ENCODE results near the gene EQTN.

The EQTN gene

DNA sequence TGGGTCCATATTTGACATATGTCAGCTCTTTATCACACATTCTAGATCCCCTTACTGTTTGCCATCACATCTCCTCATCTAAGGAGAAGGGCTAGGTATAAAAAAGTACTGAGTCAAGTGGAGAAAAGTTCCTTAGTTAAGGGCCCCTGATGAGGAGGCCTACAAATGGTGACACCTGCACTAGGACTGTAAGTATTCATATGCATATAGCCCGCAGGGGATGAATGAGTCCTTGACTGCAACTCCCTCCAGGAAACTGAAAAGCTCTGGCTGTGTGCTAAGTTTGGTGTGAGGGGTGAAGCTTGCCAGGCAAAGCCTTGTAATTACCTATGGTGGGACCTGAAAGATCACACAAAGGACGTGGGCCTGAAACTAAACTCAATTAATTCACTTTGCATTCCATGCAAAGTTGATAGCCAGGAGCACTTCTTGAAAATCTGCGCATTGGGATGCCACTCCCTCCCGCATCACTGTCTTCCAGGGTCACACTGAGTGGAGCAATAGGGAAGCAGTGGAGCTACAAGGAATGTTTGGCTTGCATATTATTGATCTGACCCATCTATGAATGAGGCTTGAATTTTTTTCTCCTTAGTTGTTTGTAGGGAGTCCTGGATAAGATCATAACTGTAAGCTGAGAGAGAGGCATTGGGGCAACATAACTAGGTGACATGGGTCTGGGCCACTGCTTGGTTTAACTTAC lies 11.9 kb upstream of the EQTN start:
- no peak for DNase-seq
- no peak overlapping the region for H3K4me3 ChIP-seq (ENCODE audit: low read depth, low read length)
- H3K4me1 ChIP-seq: no peaks in the 10 kb centered on the region
- no peaks in the 10 kb centered on the region for H3K27me3 ChIP-seq
- H3K36me3 ChIP-seq: no peaks in the 10 kb centered on the region
- no peaks in the 10 kb centered on the region for H3K9me3 ChIP-seq
- TF ChIP-seq, protein P1, sequence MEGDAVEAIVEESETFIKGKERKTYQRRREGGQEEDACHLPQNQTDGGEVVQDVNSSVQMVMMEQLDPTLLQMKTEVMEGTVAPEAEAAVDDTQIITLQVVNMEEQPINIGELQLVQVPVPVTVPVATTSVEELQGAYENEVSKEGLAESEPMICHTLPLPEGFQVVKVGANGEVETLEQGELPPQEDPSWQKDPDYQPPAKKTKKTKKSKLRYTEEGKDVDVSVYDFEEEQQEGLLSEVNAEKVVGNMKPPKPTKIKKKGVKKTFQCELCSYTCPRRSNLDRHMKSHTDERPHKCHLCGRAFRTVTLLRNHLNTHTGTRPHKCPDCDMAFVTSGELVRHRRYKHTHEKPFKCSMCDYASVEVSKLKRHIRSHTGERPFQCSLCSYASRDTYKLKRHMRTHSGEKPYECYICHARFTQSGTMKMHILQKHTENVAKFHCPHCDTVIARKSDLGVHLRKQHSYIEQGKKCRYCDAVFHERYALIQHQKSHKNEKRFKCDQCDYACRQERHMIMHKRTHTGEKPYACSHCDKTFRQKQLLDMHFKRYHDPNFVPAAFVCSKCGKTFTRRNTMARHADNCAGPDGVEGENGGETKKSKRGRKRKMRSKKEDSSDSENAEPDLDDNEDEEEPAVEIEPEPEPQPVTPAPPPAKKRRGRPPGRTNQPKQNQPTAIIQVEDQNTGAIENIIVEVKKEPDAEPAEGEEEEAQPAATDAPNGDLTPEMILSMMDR (IDR thresholded peaks at IDR 0.05; ENCODE audit: low read depth, low read length): no peak

DNA sequence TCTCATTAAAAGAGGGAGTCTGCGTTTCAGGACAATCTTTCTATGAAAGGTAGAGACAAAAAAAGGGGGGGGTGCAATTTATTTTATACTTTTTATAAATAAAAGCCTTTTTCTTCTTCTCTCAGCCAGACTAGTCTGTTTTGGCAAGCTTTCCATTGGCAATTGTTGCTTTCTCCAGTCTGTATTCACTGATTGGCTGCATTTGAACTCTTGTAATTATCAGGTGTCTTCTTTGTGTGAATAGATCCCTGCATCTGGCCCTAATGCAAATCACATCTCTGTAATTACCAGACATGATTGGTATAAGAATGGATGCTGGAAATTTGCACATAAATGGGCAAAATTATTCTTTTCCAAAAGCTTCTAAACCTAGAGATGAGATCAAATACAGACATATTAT lies 7.6 kb upstream of the EQTN start:
- Histone ChIP-seq H3K4me3 (ENCODE audit: low read depth, low read length) (no peak overlapping the region), H3K27me3 (no peaks in the 10 kb centered on the region), H3K36me3 (no peaks in the 10 kb centered on the region), H3K9me3 (no peaks in the 10 kb centered on the region), H3K4me1 (no peaks in the 10 kb centered on the region)
- TF ChIP-seq, protein P1 (IDR thresholded peaks at IDR 0.05; ENCODE audit: low read depth, low read length): no peak
- DNase-seq: no peak

DNA sequence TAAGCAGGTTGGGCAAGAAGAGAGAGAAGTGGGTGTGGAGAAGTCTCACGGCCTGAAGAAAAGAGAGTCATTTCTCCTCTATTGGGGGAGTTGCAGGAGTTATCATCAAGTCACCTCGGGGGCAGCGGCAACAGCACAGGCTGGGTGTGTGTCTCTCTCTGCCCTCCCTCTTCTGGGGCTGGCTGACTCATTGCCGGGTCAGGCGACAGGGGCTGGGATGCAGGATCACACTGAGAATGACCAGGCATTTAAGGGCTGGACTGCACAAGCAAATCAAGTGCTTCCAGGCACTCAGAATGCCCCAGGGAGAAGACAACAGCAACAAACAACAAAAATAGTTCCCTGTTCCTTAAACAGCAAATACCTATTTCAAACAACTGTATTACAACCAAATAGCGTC lies 6.3 kb upstream of the EQTN start:
- Histone ChIP-seq H3K27me3 (no peaks in the 10 kb centered on the region), H3K9me3 (no peaks in the 10 kb centered on the region), H3K36me3 (no peaks in the 10 kb centered on the region), H3K4me1 (no peaks in the 10 kb centered on the region), H3K4me3 (ENCODE audit: low read depth, low read length) (no peak overlapping the region)
- DNase-seq: peak; percentile 28
- TF ChIP-seq, protein P1 (IDR thresholded peaks at IDR 0.05; ENCODE audit: low read depth, low read length): no peak

DNA sequence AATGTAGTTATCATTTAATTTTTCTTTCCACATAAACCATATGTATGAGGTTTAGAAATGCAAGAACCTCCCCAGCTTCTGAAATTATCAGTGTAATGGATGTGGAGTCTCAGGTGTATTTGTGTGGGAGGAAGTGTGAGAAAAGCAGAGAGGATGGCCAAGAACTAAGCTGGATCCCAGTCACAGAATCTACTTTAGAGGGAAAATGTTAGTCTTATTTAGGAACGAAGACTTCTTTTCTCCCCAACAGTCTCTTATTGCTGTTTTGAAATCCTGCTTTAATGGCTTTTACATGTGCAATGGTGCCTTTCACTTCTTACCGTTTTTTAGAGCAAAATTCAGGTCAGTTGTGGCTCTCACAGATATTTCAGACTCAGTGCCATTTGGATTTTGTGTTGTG lies 3.0 kb downstream of the EQTN start:
- DNase-seq: no peak
- no peaks in the 10 kb centered on the region for H3K9me3 ChIP-seq
- H3K27me3 ChIP-seq: 0 out of 2 replicates have a peak, but pooled peaks cover 4% of the 10 kb centered on the region
- H3K36me3 ChIP-seq: no peaks in the 10 kb centered on the region
- TF ChIP-seq, protein P1 (IDR thresholded peaks at IDR 0.05; ENCODE audit: low read depth, low read length): no peak
- no peaks in the 10 kb centered on the region; the same call in 1 of the 2 replicates for H3K4me1 ChIP-seq
- H3K4me3 ChIP-seq (ENCODE audit: low read depth, low read length): no peak overlapping the region

DNA sequence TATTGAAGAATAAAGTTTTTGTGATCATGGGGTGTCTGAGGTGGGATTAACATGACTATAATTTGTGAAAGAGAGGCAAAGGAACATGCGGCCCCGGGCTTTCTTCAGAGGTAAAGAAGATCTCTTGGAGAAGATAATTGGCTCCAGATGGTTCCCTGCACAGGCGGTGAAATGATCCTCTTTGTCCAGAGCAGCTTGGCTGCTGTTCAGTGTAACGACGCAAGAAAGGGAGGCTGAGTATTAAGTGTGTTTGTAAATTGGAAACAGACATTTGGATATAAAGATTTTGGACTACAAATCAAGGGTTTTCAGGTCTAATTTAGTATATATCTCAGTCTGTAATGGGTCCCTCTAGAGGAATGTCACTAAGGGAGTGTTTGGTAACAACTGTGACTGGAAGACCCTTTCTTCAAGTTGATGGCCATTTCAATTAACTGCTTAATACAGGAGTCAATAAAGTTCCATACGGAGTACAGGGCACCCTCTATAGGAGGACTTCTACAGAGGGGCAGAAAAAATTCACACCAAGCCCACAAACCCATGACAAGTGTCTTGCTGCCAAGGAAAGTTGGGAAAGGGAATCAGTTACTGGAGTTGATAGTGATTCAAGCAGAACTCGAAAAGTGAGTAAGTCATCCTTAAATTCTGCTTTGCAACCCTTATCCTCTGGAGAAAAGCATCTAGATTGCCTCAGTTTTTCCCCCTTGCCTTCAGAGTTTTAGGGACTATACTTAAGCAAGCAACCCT lies 4.1 kb downstream of the EQTN start:
- TF ChIP-seq, protein P1 (IDR thresholded peaks at IDR 0.05; ENCODE audit: low read depth, low read length): no peak
- H3K36me3 ChIP-seq: no peaks in the 10 kb centered on the region
- 0 out of 2 replicates have a peak, but pooled peaks cover 4% of the 10 kb centered on the region for H3K27me3 ChIP-seq
- H3K9me3 ChIP-seq: no peaks in the 10 kb centered on the region
- no peak for DNase-seq
- H3K4me1 ChIP-seq: no peaks in the 10 kb centered on the region; the same call in 1 of the 2 replicates
- H3K4me3 ChIP-seq (ENCODE audit: low read depth, low read length): no peak overlapping the region

DNA sequence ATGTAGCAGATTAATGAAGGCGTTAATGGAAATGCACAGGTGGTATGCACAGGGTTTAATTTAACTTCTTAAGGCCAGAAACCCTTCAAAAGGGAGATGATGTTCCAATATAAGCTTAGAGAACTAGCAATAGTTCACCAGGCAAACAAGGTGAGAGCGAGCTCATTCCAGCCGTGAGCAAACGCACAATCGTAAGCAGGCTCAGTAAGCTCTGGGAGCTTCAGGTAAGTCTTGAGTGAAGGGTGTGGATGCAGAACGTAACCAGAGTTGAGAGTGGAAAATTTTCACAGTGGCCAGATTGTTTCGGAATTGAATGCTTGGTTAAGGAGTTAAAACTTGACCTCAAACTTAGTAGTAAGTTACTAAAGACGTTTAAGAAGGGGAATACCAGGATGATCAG lies 5.7 kb downstream of the EQTN start:
- Histone ChIP-seq H3K27me3 (0 out of 2 replicates have a peak, but pooled peaks cover 4% of the 10 kb centered on the region), H3K4me1 (no peaks in the 10 kb centered on the region; the same call in 1 of the 2 replicates), H3K36me3 (no peaks in the 10 kb centered on the region), H3K9me3 (no peaks in the 10 kb centered on the region), H3K4me3 (ENCODE audit: low read depth, low read length) (no peak overlapping the region)
- DNase-seq: no peak
- TF ChIP-seq, protein P1 (IDR thresholded peaks at IDR 0.05; ENCODE audit: low read depth, low read length): no peak

Data from BE2C (cell line).